IPS-18a (cell line): ENCODE measurements around the gene AGBL4.

Experiments used
- H3K27ac ChIP-seq: one replicate; pipeline ENCODE4 v1.5.1; 2013; ENCODE audit warnings: low read length
- H3K27me3 ChIP-seq: one replicate; pipeline ENCODE4 v1.6.1; 2013; ENCODE audit warnings: mild to moderate bottlenecking, low read length; ENCODE audit not compliant: control insufficient read depth, insufficient read depth
- H3K36me3 ChIP-seq: one replicate; pipeline ENCODE4 v1.6.1; 2013; ENCODE audit warnings: low read depth, low read length; ENCODE audit not compliant: control insufficient read depth
- H3K4me1 ChIP-seq: one replicate; pipeline ENCODE4 v1.6.1; 2013; ENCODE audit warnings: low read depth, low read length; ENCODE audit not compliant: control insufficient read depth
- H3K4me3 ChIP-seq: one replicate; pipeline ENCODE4 v1.5.1; 2013; ENCODE audit warnings: low read length
- H3K9ac ChIP-seq: one replicate; pipeline ENCODE4 v1.6.1; 2013; ENCODE audit warnings: mild to moderate bottlenecking, low read length, moderate library complexity
- H3K9me3 ChIP-seq: one replicate; pipeline ENCODE4 v1.6.1; 2013; ENCODE audit warnings: low read depth, low read length; ENCODE audit not compliant: control insufficient read depth

The AGBL4 gene

DNA sequence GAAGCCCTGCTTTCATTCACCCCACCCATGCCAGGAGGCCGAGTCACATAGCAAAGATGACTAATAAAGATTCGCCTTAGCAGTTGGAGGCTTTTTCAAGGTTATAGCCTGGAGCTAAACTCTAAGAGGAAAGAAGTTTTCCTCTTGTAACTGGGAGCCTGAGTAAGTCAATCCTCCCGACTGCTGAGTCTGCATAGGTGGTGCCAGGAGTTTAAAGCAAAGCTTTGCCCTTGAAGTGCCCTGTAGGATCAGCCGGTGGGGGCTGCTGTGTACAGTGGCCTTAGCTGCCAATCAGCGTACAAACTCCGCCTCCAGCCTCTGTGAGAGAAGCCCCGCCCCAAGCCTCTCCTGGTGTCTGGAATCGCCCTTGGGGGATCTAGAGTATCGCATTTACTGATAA lies 1404.2 kb downstream of the AGBL4 start:
- no peak overlapping the region for H3K27ac ChIP-seq
- no peaks in the 10 kb centered on the region for H3K27me3 ChIP-seq
- no peaks in the 10 kb centered on the region for H3K9me3 ChIP-seq
- H3K4me1 ChIP-seq, result peaks cover 3% of the 10 kb centered on the region
- H3K36me3 ChIP-seq, result no peaks in the 10 kb centered on the region
- peak overlapping the region; percentile 30 for H3K4me3 ChIP-seq
- H3K9ac ChIP-seq, result no peak overlapping the region

DNA sequence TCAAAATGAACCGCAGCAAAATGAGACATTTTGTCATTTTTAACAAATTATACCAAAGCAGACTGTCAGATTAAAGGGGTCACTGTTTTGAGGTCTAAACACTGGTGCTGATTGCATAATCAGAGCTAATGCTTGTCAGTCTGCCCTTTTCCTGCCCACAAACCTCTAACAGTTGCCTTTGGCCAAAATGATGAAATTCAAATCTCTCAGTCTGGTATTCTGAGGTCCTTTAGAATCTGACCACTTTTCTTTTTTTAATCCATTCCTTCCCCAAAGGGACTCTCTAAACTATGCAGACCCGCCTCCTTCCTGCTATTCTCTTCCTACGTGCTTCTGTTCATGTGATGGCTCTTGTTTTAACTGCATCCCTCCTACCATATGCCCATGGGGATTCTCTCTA lies 1406.5 kb downstream of the AGBL4 start:
- Histone ChIP-seq H3K9me3 (no peaks in the 10 kb centered on the region), H3K36me3 (no peaks in the 10 kb centered on the region), H3K27me3 (no peaks in the 10 kb centered on the region), H3K4me1 (peaks cover 3% of the 10 kb centered on the region), H3K27ac (no peak overlapping the region), H3K9ac (no peak overlapping the region), H3K4me3 (no peak overlapping the region)

DNA sequence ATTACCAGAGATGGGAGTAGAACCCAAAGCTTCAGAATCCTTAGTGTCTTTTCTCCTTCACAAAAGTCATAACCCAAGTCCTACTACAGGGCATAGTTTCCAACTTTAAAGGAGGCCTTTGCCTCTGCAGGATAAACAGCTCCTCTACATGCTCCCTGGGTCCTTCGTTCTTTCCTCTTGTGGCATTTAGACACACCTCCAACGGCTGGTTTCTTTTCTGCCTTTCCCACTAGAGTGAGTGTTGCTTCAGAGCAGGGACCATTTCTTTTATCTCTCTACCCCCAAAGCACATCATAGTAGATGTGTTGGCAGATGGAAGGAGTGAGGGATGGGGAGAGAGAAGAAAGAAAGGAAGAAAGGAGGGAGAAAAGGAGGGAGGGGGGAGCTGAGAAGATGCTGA lies 1407.0 kb downstream of the AGBL4 start:
- Histone ChIP-seq H3K4me1 (peaks cover 3% of the 10 kb centered on the region), H3K4me3 (no peak overlapping the region), H3K9me3 (no peaks in the 10 kb centered on the region), H3K36me3 (no peaks in the 10 kb centered on the region), H3K9ac (no peak overlapping the region), H3K27me3 (no peaks in the 10 kb centered on the region), H3K27ac (no peak overlapping the region)

DNA sequence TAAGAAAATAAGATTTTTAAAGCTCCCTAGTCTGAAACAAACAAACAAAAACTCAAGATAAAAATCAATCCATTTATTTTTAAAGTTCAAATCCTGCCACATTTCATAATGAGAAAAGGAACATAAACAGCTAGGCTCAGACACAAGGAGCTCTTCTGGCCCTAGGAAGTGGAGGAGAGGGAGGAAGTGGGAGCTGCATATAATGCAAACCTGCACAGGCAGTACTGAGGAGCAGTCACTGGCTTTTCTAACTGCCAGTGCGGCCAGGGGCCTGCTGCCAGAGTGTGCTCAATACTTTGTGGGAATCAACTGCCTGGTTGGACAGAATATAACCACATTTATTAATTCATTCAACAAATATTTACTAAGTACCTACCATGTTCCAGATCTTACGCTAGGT lies 1411.9 kb downstream of the AGBL4 start:
- no peak overlapping the region for H3K4me3 ChIP-seq
- no peak overlapping the region for H3K27ac ChIP-seq
- H3K27me3 ChIP-seq, result no peaks in the 10 kb centered on the region

DNA sequence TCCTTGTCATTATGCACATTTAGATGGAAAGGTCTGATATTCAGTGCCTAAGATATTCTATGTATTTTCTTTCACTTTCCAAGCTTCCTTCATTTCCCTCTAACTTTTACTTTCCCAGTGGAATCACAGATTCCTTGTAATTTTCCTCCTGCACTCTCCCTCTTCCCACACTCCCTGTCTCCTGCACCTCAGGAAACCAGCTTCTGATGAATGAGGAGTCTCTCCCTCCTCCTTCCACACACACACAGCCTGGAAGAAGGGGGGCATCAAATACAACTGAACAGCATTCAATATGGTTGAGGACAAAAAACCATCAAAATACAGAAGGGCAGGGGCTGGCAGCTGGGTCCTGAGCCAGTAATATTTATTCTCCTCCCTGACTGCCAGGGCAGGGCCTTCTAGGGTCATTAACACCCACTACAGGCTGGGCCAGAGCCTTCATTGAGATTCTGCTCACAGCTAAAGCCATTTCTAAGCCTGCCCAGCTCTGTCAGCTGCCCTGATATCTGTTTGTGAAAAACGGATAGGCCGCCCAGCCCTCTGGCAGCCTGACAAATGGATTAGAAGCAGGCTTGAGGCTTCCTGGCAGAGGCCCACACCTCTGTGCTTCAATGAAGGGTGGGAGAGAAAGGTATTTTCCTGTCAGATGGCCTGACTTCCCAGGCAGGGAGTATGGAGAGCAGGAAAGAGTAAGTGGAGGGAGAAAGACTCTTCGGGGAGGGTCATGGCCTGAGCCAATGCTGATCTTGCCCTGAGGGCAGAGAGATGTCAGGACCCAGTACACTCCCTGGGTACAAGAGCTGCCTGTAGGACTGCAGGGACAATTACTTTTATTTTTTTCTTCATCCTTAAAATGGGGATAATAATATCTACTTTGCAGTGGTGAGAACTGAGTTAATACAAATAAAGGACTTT lies 1412.9 kb downstream of the AGBL4 start:
- Histone ChIP-seq H3K4me3 (no peak overlapping the region), H3K9ac (no peak overlapping the region), H3K9me3 (no peaks in the 10 kb centered on the region), H3K27me3 (no peaks in the 10 kb centered on the region), H3K4me1 (no peaks in the 10 kb centered on the region), H3K36me3 (no peaks in the 10 kb centered on the region), H3K27ac (no peak overlapping the region)

More for the DNA sequence above, 1411.9 kb downstream of the AGBL4 start:
- H3K4me1 ChIP-seq, result no peaks in the 10 kb centered on the region
- no peak overlapping the region for H3K9ac ChIP-seq
- H3K36me3 ChIP-seq, result no peaks in the 10 kb centered on the region
- no peaks in the 10 kb centered on the region for H3K9me3 ChIP-seq

DNA sequence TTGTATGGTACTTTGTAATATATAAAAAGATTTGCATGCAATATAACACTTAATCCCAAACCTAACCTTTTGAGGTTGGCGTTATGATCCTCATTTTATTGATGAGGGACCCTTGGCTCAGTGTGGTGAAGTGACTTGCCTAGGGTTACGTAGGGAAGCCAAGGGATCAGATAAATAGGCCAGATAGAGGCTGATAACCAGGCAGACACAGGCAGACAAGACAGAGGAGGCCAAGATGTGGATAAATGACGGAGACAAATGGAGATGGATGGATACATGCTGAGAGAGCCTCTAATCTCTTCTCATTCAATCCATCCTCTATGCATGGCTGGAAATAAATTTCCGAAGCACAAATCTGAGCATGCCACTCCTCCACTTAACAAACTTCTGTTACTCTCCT lies 1414.9 kb downstream of the AGBL4 start:
- H3K9me3 ChIP-seq, result no peaks in the 10 kb centered on the region

DNA sequence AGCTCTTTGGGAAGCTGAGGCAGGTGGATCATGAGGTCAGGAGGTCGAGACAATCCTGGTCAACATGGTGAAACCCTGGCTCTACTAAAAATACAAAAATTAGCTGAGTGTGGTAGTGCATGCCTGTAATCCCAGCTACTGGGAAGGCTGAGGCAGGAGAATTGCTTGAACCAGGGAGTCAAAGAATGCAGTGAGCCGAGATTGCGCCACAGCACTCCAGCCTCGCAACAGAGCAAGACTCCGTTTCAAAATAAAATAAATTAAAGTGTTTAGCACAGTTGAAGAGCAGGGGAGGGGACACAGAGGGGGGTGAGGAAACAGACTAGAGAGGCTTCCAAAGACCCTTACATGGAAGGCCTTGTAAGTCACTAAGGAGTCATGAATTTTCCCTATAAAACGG lies 1420.5 kb downstream of the AGBL4 start:
- H3K27me3 ChIP-seq, result no peaks in the 10 kb centered on the region

More for the DNA sequence above, 1414.9 kb downstream of the AGBL4 start:
- Histone ChIP-seq H3K36me3 (no peaks in the 10 kb centered on the region), H3K27me3 (no peaks in the 10 kb centered on the region), H3K9ac (no peak overlapping the region), H3K4me1 (no peaks in the 10 kb centered on the region), H3K27ac (no peak overlapping the region), H3K4me3 (no peak overlapping the region)

DNA sequence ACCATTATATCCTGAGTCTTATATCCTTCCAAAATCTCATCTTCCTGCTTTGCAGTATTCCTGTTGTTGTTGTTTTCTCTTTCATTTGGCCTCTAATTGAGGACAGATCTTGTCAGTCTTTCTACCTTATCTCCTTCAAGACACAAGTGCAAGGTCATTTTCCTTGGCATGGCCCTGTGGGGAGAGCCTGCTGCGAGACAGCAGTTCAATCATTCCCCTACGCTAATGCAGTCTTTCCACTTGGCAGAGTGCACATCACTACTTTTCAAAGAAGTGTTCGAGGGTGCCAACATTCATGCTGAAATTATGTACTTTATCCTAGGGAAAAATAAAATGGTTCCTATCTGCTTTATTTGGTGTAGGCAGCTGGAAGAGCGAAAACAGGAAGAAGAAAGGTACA lies 1421.4 kb downstream of the AGBL4 start:
- H3K36me3 ChIP-seq, result no peaks in the 10 kb centered on the region
- no peaks in the 10 kb centered on the region for H3K9me3 ChIP-seq

More for the DNA sequence above, 1420.5 kb downstream of the AGBL4 start:
- no peak overlapping the region for H3K9ac ChIP-seq
- no peaks in the 10 kb centered on the region for H3K4me1 ChIP-seq
- H3K36me3 ChIP-seq, result no peaks in the 10 kb centered on the region
- no peak overlapping the region for H3K27ac ChIP-seq
- no peaks in the 10 kb centered on the region for H3K9me3 ChIP-seq
- H3K4me3 ChIP-seq, result no peak overlapping the region

DNA sequence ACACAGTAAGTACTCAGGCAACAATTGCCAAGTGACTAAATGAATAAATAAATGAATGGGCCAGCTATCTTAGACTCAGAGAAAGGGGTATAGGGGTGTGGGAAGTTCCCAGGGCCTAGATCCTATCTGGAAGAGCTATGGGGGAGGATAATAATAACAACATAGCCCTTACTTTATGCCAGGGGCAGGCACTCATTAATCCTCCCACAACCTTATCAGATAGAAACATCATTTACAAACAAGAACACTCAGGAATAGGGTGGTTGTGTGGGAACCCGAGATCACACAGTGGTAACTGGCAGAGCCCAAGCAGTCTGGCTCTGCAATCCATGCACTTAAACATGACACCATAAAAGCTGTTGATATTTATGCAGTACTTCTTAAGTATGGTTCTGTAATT lies 1423.6 kb downstream of the AGBL4 start:
- no peak overlapping the region for H3K9ac ChIP-seq
- no peaks in the 10 kb centered on the region for H3K27me3 ChIP-seq
- no peaks in the 10 kb centered on the region for H3K9me3 ChIP-seq
- no peaks in the 10 kb centered on the region for H3K36me3 ChIP-seq
- peaks cover 9% of the 10 kb centered on the region for H3K4me1 ChIP-seq
- no peak overlapping the region for H3K27ac ChIP-seq
- no peak overlapping the region for H3K4me3 ChIP-seq

More for the DNA sequence above, 1421.4 kb downstream of the AGBL4 start:
- Histone ChIP-seq H3K4me3 (no peak overlapping the region), H3K27ac (no peak overlapping the region), H3K4me1 (no peaks in the 10 kb centered on the region), H3K27me3 (no peaks in the 10 kb centered on the region), H3K9ac (no peak overlapping the region)

DNA sequence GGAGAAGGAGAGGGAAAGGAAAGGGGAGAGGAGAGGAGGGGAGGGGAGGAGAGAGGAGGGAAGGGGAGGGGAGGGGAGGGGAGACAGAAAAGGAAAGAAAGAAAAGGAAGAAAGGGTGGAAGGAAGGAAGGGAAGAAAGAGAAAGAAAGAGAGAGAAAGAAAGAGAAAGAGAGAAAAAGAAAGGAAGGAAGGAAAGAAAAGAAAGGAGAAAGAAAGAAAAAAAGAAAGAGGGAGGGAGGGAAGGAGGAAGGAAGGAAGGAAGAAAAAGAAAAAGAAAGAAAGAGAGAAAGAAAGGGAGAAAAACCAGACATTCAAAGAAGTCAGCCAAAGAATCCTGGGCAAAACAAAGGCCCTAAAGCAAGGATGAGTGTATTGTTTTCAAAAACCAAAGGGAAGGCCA lies 1426.1 kb downstream of the AGBL4 start:
- no peaks in the 10 kb centered on the region for H3K9me3 ChIP-seq

DNA sequence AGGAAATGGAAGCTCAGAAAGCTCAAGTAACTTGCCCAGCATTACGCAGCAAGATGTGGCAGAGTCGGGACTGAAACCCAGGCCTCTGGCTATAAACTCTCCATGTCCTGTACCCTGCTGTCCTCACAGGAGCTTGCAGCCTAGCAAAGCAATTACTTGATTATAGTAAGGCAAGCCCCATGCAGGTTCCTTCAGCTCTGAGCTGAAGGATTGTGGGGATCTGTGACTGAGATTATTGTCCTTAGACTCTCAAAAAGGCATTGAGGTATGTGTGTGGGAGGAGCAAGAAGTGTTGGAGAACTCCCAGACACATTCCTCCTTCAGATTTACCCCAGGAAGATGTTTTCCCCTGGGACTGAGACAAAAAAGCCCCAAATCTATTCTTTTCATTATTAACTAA lies 1427.7 kb downstream of the AGBL4 start:
- no peaks in the 10 kb centered on the region for H3K9me3 ChIP-seq
- no peak overlapping the region for H3K9ac ChIP-seq
- H3K4me3 ChIP-seq, result no peak overlapping the region
- no peaks in the 10 kb centered on the region for H3K27me3 ChIP-seq
- no peak overlapping the region for H3K27ac ChIP-seq
- peaks cover 13% of the 10 kb centered on the region for H3K4me1 ChIP-seq
- no peaks in the 10 kb centered on the region for H3K36me3 ChIP-seq

More for the DNA sequence above, 1426.1 kb downstream of the AGBL4 start:
- Histone ChIP-seq H3K9ac (no peak overlapping the region), H3K4me1 (peaks cover 13% of the 10 kb centered on the region), H3K36me3 (no peaks in the 10 kb centered on the region), H3K27ac (no peak overlapping the region), H3K27me3 (no peaks in the 10 kb centered on the region), H3K4me3 (no peak overlapping the region)

DNA sequence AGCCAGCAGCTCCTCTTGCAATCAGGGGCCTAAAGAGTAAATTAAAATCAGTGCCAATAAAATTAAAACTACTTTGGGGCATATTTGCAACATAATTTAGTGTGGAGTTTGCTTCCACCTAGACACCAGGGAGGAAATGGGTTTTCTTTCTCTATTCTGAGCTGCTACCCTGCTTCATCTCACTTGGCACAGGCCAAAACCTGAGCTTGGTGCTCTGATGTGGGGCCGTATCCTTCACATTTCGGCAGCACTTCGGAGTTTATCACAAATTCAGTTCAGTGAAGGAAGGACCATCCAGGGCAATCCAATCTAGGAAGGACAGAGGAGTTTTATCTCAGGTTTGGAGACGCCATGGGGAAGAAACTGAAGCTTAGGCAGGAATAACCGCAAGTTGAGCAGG lies 1428.1 kb downstream of the AGBL4 start:
- Histone ChIP-seq H3K4me1 (peaks cover 13% of the 10 kb centered on the region), H3K27me3 (no peaks in the 10 kb centered on the region), H3K4me3 (no peak overlapping the region), H3K9me3 (no peaks in the 10 kb centered on the region), H3K36me3 (no peaks in the 10 kb centered on the region), H3K9ac (no peak overlapping the region), H3K27ac (no peak overlapping the region)
